SK-N-MC (cell line): Measurements from ENCODE around the gene DCAF11.

Experiments
- EZH2 ChIP-seq: fragments of 200-600 bp; sonication (generic); IDR thresholded peaks from one replicate; pipeline ENCODE4 v1.6.1; 2017; ENCODE audit warnings: antibody characterized with exemption
- FOXP2 ChIP-seq: optimal IDR thresholded peaks from 2 replicates; pipeline ENCODE3; 2011; ENCODE audit warnings: mild to moderate bottlenecking, moderate library complexity; ENCODE audit not compliant: insufficient read depth; ENCODE audit errors: extremely low read length, control extremely low read depth
- POLR2AphosphoS5 ChIP-seq: IDR thresholded peaks from 2 replicates; pipeline ENCODE4 v1.6.1; 2012; ENCODE audit warnings: mild to moderate bottlenecking, low read depth, low read length, borderline replicate concordance

DNA sequence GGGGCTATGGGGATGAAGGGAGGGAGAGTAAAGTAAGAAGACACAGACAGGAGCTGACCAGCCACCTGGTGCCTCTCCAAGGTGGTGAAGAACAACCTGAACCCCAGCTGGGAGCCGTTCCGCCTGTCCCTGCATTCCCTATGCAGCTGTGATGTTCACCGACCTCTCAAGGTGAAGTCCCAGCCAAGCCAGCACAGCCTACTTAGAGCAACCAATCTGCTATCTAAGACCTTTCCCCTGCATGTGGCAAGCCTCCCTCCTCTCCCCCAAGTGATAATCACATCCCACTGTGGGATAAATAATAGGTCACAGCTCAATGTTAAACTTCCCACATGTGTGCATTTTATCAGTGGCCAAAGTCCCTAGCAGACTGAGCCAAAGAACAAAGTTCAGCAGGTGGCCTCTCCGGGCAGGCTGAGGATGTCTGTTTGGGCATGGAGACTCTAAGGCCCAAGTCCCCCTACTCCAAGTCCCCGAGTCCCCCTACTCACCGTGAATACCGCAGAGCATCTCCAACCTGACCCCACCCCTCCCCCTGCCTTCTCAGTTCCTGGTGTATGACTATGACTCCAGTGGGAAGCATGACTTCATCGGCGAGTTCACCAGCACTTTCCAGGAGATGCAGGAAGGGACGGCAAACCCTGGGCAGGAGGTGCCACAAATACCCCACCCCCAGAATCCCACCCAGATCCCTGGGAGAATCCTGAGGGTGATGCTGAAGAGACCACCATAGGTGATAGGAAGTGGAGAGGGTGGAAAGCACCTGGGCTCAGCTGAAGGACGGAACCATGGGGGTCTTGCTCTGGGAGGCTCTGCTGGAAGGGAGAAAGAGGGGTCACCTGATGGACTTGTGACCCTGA is 39.7 kb upstream of the DCAF11 start:
- TF ChIP-seq POLR2AphosphoS5 (no peak), EZH2 (no peak), FOXP2 (no peak)
